Measurements from ENCODE around the gene XAF1.
"Not testable (repeated sequence)": the region's sequence is repeated elsewhere in the genome, so short reads cannot be mapped to it uniquely, and the experiment has no call there.

Gene XAF1

GRCh38 chr17:6755731-6756184, at the start of gene XAF1:
TSS of gene XAF1 (plus strand) at chr17:6756046. CDS start at chr17:6756079, 33 bp downstream.
- DNase-seq, result peak; percentile 91

DNA sequence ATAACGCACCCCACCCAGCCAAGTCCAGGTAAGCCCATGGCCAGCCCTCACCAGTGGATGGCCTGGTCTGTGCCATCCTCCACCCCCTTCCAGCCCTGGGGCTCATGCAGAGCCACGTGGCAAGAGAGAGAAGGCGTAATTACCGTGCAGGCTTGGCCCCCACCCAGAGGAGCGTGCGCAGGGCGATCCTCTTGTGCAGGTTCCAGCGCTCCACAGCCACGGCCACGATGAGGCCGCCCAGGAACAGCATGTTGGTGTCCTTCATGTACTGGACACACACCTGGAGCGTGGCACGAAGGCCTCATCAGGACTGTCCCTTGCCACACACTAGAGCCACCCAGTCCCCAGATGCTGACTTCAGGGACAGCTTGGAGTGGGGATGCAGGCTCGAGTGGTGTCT, 49.3 kb upstream of the XAF1 start:
- no peak for DNase-seq

GRCh38 chr17:6706996-6707395, 48.9 kb upstream of the XAF1 start:
- DNase-seq, result no peak

DNA sequence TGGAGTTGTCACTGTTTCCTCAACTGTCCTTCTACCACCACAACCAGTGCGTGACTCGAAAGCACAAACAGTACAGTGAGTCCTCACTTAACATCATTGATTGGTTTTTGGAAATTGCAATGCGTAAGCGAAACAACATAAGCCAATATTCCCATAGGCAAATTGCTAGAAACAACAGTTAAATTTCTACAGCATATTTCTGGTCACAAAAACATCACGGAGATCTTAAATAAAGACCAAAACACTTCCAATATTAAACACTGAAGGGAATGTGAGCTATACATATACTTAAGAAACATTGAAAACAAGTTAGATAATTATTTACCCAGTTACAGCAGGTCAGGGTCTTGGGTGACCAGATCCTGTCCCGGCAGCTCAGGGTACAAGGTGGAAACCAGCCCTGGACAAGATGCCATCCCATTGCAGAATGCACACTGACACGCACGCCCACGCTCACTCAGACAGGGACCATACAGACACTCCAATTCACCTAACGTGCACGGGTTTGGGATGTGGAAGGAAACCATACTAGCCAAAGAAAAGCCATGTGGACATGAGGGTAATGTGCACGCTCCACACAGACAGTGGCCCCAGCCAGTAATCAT, 47.4 kb upstream of the XAF1 start:
- DNase-seq, result no peak

- DNase-seq, result no peak
Measured at GRCh38 chr17:6710317-6710716, 45.5 kb upstream of the XAF1 start.

DNA sequence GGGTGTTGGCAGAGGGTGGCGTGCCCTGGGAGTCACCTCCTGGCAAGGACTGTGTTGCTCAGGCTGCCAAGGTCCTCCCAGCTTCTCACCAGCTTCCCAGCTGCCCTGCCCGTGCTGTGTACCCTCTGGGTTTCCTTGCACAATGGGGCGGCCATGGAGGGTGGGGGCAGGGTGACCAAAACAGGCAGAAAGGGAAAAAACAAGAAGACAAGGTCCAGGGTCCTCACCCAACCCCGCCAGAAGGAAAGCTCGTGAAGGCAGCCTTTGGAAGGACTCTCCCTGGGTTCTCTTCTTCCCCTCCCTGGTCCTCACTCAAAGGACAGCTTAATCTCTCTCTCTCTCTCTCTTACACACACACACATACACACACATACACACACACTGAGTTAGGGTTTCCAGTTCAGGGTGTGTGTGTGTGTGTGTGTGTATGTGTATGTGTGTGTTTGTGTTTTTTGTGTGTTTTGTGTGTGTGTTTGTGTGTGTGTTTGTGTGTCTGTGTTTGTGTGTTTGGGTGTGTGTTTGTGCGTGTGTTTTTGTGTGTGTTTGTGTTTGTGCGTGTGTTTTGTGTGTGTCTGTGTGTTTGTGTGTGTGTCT, 44.7 kb upstream of the XAF1 start:
- DNase-seq, result no peak

- no peak for DNase-seq
Measured at GRCh38 chr17:6711681-6712057, 44.2 kb upstream of the XAF1 start.

GRCh38 chr17:6712058-6712853, 43.6 kb upstream of the XAF1 start:
- DNase-seq, result no peak

- no peak for DNase-seq
Measured at GRCh38 chr17:6712854-6713129, 43.1 kb upstream of the XAF1 start.

- peak; percentile 54 for DNase-seq
Measured at GRCh38 chr17:6713130-6713917, 42.5 kb upstream of the XAF1 start, which contains the start of gene SLC13A5. TSS of gene SLC13A5 (minus strand) at chr17:6713369. CDS start at chr17:6713333, 36 bp downstream.

GRCh38 chr17:6713918-6714271, 42.0 kb upstream of the XAF1 start:
- no peak for DNase-seq

GRCh38 chr17:6714315-6714874, 41.5 kb upstream of the XAF1 start:
- DNase-seq, result no peak

DNA sequence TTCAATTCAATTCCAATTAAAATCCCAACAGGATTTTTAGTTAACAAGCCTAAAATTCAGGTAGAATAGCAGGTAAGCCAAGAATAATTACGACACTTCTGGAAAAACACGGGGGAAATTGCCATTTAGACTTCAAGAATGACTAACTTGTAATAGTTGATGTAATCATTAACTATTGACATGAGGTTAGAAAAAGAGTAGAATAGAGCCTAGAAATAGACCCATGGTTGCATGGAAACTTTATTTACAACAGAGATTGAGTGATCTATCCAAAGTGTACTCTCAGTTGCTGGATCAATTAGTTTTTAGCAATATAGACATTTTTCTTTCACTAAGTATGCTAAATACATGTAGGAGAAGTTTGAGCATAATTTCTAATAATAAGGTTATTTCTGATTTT, 39.1 kb upstream of the XAF1 start:
- no peak for DNase-seq

DNA sequence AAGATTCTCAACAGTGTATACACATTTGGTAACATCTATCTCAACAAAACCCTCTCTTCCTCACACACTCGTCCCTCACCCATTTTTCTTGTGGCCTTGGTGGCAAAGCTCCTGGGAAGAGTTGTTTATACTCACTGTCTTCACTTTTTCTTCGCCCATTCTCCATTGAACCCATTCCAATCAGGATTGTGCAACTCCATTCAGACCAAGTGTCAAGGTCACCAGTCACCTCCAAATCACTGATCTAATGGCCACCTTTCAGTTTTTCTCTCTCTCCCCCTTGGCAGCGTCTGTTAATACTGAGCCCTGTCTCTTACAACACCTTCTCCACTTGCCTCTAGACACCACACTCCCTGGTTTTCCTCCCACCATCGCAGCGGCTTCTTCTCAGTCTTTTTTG, 34.1 kb upstream of the XAF1 start:
- no peak for DNase-seq

- no peak for DNase-seq
Measured at GRCh38 chr17:6724009-6724408, 31.8 kb upstream of the XAF1 start.

GRCh38 chr17:6729531-6729930, 26.3 kb upstream of the XAF1 start:
- DNase-seq, result no peak

GRCh38 chr17:6746665-6747064, 9.2 kb upstream of the XAF1 start:
- not testable (repeated sequence) for DNase-seq

DNA sequence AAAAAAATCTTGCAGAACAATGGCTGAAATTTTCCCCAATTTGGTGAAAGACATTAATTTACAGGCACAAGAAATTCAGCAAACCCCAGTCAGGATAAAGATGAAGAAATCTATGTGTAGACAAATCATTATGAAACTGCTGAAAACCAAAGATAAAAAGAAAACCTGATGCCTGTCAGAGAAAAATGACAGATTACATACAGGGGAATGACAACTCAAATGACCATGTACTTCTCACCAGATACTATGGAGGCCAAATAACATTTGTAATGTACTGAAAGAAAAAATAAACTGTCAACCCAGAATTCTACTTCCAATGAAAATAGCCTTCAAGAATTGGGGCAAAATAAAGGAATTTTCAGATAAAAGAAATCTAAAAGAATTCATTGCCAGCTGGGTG, 7.2 kb upstream of the XAF1 start:
- peak; percentile 62 for DNase-seq

GRCh38 chr17:6749519-6749918, 6.3 kb upstream of the XAF1 start:
- DNase-seq, result peak; percentile 63

GRCh38 chr17:6752068-6752909, 3.6 kb upstream of the XAF1 start:
- peak; percentile 96 for DNase-seq

GRCh38 chr17:6753006-6753445, 2.8 kb upstream of the XAF1 start:
- peak; percentile 86 for DNase-seq

DNA sequence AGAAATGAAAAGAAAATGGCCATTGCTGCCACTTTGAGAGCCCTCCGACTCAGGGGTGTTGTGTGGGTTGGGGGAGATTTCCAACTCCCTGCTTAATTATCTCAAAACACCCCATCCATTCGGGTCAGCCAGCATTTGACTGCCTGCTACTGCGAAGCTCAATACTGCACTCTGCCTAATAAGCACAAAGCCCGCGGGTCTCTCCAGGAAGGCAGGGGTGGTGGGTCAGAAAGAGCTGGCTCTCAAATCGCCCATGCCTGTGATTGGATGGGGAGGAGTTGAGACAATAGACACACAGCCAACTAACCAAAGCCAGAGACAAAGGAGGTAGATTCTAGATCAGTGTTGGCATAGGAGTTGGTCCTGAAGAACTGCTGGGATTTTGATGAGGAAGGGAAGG, 2.3 kb upstream of the XAF1 start:
- DNase-seq, result peak; percentile 53

Data from OCI-M1 (cell line).